ENCODE measurements around the gene LRRC8E. TPM values are rescaled to one million over a fixed set of nuclear protein-coding genes. Genes with fewer than 3 reads are reported as not detected.
A peak's percentile ranks its signal among the peaks of the same experiment; 100 is the strongest.
"Not testable (repeated sequence)": the region's sequence is repeated elsewhere in the genome, so short reads cannot be mapped to it uniquely, and the experiment has no call there.

LRRC8E gene
- polyA plus RNA-seq, 5 donors = 3.9 to 5.0 (median 4.2) TPM

DNA sequence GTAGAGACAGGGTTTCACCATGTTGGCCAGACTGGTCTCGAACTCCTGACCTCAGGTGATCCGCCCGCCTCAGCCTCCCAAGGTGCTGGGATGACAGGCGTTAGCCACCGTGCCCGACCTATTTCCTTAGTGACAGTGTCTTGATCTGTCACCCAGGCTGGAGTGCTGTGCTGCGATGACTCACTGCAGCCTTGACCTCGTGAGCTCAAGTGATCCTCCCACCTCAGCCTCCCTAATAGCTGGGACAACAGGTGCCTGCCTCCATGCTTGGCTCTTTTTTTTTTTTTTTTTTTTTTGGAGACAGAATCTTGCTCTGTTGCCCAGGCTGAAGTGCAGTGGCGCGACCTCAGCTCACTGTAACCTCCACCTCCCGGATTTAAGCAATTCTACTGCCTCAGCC lies 41.7 kb downstream of the LRRC8E start:
- DNase-seq = not testable (repeated sequence)

DNA sequence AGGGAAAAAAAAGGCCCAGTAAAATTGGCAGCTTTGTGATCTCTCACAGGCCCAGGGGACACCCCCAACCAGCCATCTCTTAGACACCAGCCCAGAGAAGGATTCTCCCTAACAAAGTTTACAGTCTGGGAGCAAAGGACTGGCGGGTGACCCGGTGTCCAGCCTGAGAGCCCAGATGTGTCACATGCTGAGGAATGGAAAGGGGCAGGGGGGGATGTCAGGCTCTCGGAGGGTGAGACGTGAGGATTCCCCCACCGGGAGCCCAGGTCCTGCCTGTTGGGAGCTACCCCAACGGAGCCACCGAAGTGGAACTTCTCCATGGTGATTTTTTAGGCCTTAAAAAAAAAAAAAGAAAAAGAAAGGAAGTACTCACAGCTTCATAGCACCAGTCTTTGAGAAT lies 42.5 kb downstream of the LRRC8E start:
- no peak for DNase-seq

DNA sequence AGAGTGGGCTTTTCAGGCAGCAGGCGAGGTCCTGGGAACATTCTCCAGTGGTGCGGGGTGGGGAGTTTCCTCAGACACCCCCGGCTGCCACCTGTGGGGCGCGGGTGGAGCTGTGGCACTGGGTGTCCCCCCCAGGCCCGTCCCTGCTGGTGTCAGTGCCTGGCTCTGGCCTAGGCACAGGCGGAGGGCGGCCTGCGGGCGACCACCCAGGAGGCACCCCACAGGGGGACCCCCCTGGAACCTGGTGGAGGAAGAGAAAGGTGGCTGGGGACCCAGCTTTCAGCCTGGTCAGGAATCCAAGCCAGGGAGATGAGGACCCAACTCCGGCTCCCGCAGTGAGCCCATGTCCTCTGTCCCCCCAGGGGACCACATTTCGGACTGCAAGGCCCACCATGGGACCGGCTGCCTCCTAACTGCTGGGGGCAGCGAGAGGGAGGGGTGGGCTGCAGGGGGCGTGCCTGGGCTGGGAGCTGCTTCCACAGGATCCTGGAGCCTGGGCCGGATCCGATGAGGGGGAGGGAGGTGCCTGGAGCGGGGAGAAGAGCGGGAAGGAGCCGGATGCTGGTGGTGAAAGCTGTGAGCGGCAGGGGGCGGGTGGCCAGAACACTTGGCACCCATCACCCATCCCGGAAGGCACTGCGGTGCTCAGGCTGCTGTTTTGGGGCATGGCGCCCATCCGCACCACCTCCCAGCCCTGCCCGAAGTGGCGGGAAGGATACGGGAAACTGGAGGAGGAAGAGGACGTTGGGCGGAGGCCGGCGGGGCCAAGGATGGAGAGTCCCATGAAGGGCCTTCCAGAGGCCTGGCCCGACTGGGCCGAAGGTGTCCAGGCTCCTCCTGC lies 43.1 kb downstream of the LRRC8E start:
- no peak for DNase-seq

DNA sequence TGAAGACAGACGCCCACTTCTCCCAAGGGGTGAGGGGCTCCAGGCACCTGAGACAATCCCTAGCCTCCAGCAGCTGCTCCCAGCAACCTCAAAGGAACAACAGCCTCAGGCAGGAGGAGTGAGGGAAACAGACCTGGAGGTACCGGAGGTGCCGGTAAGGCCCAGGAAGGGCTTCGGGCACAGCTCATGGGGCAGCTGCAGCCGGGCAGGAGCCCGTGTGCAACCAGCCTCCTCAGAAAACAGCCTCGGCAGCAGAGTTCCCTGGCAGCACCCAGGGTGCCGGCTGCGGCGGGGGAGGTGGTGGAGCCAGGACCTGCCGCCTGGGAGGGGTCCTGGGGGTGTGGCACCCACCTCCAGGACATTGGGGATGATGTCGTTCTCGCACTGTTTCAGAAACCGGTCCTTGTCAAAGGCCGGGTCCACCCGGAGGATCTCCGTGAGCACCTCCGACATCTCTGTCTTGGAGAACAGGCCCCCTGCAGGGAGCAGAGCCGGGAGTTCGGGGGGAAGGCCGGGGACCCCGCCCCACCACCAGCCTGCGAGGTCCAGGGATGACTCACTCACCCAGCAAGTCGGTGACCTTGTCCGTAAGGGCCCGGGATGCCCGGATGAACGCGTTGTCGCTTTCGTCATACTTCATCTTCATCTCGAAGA lies 44.1 kb downstream of the LRRC8E start:
- DNase-seq = no peak

DNA sequence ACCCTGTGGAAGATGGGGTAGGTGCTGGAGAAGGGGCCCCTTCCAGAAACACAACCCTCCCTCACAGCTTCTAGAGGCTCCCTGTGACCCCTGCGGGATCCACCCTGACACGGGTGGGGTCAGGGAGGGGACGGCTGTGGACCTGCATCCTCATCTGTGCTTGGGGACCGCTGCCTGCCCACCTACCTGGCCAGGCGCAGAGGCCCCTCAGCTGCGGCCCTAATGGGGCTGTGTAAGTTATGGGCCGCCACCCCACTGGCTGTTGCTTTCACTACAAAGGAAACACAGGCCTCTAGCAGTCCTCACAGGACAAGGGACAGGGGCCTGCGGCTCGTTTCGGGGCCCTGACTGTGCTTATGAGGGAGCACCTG lies 44.6 kb downstream of the LRRC8E start:
- no peak for DNase-seq

DNA sequence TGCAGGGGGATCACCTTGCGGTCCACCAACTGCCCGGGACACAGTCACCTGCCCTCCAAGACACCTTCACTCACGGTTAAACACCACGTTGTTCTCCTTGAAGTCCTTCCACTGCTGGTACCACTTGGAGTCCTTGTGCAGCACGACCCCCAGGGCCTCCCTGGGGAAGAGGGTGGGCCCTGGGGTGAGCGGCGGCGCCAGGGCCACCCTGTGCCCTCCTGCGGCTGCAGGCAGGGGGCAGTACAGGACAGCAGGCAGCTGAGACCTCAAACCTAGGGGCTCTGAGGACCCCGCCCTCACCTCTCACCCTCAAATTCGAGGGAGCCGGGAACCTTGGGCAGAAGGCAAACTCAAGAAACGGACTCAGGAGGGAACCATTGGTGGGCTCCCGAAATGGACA lies 45.1 kb downstream of the LRRC8E start:
- no peak for DNase-seq

DNA sequence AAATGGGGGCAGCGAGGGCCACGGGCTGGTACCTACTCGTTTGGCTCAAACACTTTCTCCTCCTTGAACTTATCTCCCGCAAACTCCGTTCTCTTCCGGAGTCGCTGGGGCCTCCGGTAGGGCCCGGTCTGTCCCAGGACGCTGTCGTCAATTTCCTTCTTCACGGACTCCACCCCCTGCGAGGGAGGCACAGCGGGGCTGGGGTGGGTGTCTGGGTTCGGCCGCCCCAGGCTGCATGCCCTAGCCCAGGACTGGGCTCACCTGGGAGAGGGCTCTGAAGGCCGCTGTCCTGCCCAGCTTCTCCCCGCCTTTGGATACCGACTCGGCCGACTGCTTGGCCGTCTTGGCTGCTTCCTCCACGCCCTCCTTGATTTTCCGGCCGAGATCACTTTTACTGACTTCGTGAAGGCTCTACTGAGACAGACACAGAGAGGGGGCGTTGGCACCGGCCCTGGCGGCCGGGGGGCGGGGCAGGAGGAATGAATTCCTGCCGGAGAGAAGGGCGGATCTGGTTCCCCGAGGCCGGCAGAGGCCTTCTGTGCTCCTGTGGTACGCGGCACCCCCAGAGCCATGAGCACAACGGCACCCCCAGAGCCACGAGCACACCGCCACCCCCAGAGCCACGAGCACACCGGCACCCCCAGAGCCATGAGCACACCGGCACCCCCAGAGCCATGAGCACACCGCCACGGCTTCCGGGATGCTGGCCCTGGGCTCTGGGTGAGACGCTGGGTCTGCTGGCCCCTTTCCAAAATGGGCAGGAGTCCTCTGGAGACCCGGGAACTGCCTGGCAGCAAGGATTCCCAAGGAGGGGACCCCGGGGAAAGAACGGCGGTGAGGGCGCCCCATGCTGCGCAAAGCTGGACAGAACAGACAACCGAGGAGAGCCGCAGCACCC lies 45.8 kb downstream of the LRRC8E start:
- no peak for DNase-seq

DNA sequence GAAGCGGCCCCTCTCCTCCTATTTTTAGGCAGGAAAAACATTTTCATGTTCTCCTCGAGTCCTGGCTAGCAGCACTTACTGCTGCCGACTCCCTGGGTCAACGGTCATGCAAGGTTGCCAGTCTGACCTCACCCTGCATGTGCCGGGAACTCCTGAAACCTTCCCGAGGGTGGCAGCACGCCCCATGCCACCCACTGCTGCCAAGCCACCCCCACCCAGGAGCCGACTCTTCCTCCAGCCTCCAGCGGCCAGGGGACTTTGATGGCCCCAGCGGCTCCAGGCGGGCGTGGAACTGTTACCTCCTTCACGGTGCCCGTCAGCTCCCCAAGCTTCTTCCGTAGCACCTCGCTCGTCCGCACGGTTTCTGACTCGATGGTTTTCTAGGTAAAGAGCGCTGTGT lies 46.5 kb downstream of the LRRC8E start:
- DNase-seq = no peak

DNA sequence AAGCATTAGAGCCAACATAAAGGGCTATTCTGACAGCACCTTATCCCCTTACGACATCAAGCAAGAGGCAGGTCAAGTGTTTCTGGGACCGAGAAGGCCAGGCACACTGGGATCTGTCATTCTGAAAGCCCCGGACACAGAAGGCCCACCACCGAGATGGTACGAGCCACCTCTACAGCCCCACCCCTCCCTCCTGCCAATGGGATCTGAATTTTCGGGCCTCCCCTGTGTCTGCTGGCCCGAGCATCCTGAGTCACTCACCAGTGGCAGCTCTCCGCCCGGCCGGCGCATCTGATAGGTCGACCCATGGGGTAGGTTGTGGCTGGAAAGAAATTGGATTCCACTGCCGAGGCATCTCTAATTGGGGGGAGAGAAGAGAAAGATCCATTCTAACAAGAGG lies 52.5 kb downstream of the LRRC8E start:
- no peak for DNase-seq

DNA sequence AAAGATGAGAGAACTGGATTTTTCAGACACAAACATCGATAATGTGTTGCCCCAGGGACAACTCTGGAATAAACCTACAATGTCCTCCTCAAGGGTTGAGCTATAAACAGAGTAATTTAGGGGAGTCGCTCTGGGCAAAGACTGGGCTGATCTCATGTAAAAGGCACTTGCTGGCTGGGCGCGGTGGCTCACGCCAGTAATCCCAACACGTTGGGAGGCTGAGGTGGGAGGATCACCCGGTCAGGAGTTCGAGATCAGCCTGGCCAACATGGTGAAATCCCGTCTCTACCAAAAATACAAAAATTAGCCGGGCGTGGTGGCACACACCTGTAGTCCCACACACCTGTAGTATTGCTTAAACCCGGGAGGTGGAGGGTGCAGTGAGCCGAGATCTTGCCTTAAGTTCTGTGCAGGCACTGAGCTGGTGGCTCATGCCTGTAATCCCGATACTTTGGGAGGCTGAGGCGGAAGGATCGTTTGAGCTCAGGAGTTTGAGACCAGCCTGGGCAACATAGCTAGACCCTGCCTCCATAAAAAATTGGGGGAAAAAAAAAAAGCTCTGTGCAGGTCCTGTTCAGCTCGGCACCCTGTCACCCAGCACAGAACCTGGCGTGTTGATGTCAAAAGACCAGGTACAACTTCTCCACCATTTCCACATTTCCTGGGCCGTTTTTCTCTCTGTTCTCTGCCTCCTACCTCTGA lies 53.7 kb downstream of the LRRC8E start:
- DNase-seq = no peak

DNA sequence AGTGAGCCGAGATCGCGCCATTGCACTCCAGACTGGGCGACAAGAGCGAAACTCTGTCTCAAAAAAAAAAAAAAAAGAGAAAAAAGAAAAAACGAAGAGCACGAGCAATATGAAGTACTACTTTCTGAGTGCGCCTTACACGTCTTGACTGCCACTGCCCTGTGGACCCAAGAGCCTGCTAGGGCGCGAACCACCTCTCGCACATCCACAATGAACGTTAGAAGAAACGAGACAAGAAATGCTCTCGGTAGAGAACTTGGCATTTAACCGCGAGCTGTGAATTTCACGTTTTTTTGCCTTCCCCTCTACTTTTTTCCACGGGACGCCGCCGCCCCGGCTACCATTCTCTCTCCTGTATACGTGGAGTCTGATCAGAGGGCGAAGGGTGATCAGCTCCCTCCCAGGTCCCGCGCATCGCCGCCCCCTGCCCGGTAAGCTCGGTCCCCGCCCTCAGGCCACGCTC lies 54.7 kb downstream of the LRRC8E start:
- no peak for DNase-seq

DNA sequence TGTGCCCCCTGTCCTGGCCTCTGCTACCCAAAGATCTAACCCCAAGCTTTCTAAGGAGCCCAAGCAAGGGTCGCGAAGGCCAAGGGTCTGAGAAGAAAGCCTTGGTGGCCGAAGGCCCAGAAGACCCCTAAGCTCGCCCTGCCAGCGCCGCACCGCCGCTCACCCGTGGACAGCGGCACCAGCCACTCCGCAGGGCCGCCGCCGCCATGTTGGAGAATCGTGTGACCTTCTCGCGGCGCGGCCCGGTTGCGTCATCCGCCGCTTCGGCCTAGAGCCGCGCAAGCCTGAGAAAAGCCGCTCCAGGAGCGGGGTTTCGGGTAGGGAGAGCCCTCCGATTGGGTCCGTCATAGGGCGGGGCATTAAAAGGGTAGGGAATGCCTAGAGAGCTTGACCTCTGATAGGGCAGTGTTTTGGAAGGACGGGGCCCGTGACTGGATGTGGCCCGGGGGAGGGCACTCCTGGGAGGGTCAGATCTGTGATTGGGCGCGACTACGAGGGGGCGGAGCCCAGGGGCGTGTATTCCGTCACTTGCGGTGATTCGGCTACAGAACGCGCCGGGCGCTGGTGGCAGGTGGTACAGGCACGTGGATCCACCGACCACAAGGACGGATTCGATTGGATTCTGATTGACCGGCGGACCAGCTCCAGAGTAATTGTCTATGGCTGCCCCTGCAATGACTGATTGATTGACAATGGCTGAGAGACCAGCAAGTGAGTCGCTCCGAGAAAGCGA lies 55.3 kb downstream of the LRRC8E start, which contains the start of gene TIMM44:
TIMM44 (minus strand) TSS at position 223 of the 733 bp plus-strand sequence; CDS start at position 208, 15 bp downstream.
- DNase-seq = peak; percentile 98

DNA sequence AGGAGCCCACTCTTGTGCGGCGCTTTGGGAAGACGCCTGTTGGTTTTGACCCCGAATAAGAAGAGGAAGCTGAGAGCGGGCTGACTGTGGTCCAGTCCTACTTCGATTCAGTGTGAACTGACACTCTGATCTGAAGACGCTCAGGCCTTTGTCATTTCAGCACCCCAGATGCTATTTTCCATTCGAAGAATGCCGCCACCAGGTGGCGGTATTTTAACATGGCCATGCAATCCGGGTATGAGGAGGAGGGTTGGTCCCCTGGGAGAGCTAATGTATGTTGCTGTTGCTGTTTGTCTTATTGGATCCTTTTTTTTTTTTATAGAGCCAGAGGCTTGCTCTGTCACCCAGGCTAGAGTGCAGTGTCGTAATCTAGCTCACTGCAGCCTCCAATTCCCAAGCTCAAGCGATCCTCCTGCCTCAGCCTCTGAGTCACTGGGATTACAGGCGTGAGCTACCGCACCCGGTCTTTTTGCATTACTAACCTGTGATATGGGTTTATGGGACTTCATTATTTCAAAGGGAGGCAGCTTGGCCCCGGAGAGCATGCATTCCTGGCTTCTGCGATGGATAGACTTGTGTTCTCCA lies 56.0 kb downstream of the LRRC8E start:
- peak; percentile 85 for DNase-seq

DNA sequence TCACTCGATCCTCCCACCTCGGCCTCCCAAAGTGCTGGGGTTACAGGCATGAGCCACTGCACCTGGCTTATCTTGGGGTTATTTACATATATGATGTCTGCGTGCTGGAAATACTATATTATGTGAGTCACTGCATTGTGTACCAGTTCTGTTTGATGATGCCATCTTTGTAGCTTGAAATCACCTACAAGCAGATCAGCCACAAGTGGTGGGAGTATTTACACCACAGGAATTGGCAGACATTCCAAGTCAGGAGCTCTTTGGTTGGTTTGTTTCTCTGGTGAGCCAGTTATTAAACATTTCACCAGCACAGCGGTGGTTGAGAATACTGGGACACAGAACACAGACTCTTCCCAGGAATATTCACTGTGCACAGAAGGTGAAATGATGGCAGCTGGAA lies 59.6 kb downstream of the LRRC8E start:
- no peak for DNase-seq

Other genes starting within 250 kb of the LRRC8E start
- 1 to 10 TPM in 4 of 5 donors, under 1 TPM in 1; 0.84 to 4.3 (median 1.5) TPM for gene RETN, start 219.5 kb upstream of the LRRC8E start, polyA plus RNA-seq (ENCODE audit: insufficient read depth in 1 of 5, insufficient read length in 5 of 5, low replicate concordance in 1 of 5)
- gene MCEMP1, start 211.4 kb upstream of the LRRC8E start, polyA plus RNA-seq (ENCODE audit: insufficient read depth in 1 of 5, insufficient read length in 5 of 5, low replicate concordance in 1 of 5) = 1 to 10 TPM in 1 of 5 donors, under 1 TPM in 4; 0.25 to 1.1 (median 0.63) TPM
- gene TRAPPC5, start 207.7 kb upstream of the LRRC8E start, polyA plus RNA-seq (ENCODE audit: insufficient read depth in 1 of 5, insufficient read length in 5 of 5, low replicate concordance in 1 of 5) = 10 to 100 TPM; 27.3 to 64.9 (median 34.7) TPM
- under 1 TPM; 0.11 to 0.67 (median 0.31) TPM for gene FCER2, start 186.4 kb upstream of the LRRC8E start, polyA plus RNA-seq (ENCODE audit: insufficient read depth in 1 of 5, insufficient read length in 5 of 5, low replicate concordance in 1 of 5)
- under 1 TPM in 3 of 5 donors, not detected in 2; 0.25 to 0.31 (median 0.28) TPM for gene CLEC4G, start 156.4 kb upstream of the LRRC8E start, polyA plus RNA-seq (ENCODE audit: insufficient read depth in 1 of 5, insufficient read length in 5 of 5, low replicate concordance in 1 of 5)
- 1 to 10 TPM; 2.1 to 3.3 (median 3.3) TPM for gene CD209, start 141.0 kb upstream of the LRRC8E start, polyA plus RNA-seq (ENCODE audit: insufficient read depth in 1 of 5, insufficient read length in 5 of 5, low replicate concordance in 1 of 5)
- 1 to 10 TPM in 3 of 5 donors, under 1 TPM in 2; 0.85 to 2.3 (median 1.4) TPM for gene CLEC4M, start 125.3 kb upstream of the LRRC8E start, polyA plus RNA-seq (ENCODE audit: insufficient read depth in 1 of 5, insufficient read length in 5 of 5, low replicate concordance in 1 of 5)
- 10 to 100 TPM; 10.9 to 17.6 (median 12.6) TPM for gene EVI5L, start 58.3 kb upstream of the LRRC8E start, polyA plus RNA-seq (ENCODE audit: insufficient read depth in 1 of 5, insufficient read length in 5 of 5, low replicate concordance in 1 of 5)
- 10 to 100 TPM in 3 of 5 donors, 1 to 10 TPM in 2; 6.5 to 16.9 (median 11.2) TPM for gene PRR36, start 14.1 kb upstream of the LRRC8E start, polyA plus RNA-seq (ENCODE audit: insufficient read depth in 1 of 5, insufficient read length in 5 of 5, low replicate concordance in 1 of 5)
- 10 to 100 TPM; 22.2 to 36.8 (median 29.5) TPM for gene MAP2K7, start 15.4 kb downstream of the LRRC8E start, polyA plus RNA-seq (ENCODE audit: insufficient read depth in 1 of 5, insufficient read length in 5 of 5, low replicate concordance in 1 of 5)
- under 1 TPM in 2 of 5 donors, not detected in 3; 0.23 to 0.39 TPM for gene TGFBR3L, start 26.3 kb downstream of the LRRC8E start, polyA plus RNA-seq (ENCODE audit: insufficient read depth in 1 of 5, insufficient read length in 5 of 5, low replicate concordance in 1 of 5)
- 10 to 100 TPM in 4 of 5 donors, 1 to 10 TPM in 1; 9.2 to 24.0 (median 15.5) TPM for gene SNAPC2, start 31.8 kb downstream of the LRRC8E start, polyA plus RNA-seq (ENCODE audit: insufficient read depth in 1 of 5, insufficient read length in 5 of 5, low replicate concordance in 1 of 5)
- 10 to 100 TPM in 2 of 5 donors, 1 to 10 TPM in 3; 5.0 to 22.3 (median 7.2) TPM for gene CTXN1, start 37.6 kb downstream of the LRRC8E start, polyA plus RNA-seq (ENCODE audit: insufficient read depth in 1 of 5, insufficient read length in 5 of 5, low replicate concordance in 1 of 5)
- gene TIMM44, start 55.2 kb downstream of the LRRC8E start, polyA plus RNA-seq (ENCODE audit: insufficient read depth in 1 of 5, insufficient read length in 5 of 5, low replicate concordance in 1 of 5) = 10 to 100 TPM; 32.7 to 55.9 (median 43.7) TPM
- 10 to 100 TPM; 61.2 to 70.9 (median 66.1) TPM for gene ELAVL1, start 117.1 kb downstream of the LRRC8E start, polyA plus RNA-seq (ENCODE audit: insufficient read depth in 1 of 5, insufficient read length in 5 of 5, low replicate concordance in 1 of 5)
- under 1 TPM in 4 of 5 donors, not detected in 1; 0.36 to 0.65 (median 0.41) TPM for gene CCL25, start 164.2 kb downstream of the LRRC8E start, polyA plus RNA-seq (ENCODE audit: insufficient read depth in 1 of 5, insufficient read length in 5 of 5, low replicate concordance in 1 of 5)

Measured in right lung (tissue), 5 donors.